HG02970 (cell line): ENCODE measurements around the gene ANKS6.

Source experiments
- ATAC-seq: cut with Tn5 transposase; IDR thresholded peaks from one replicate; pipeline ENCODE4 v1.9.1; 2021; ENCODE audit warnings: mild to moderate bottlenecking, moderate library complexity, moderate number of reproducible peaks; ENCODE audit not compliant: unreplicated experiment, low FRiP score

Gene ANKS6

GRCh38 chr9:98793031-98793430, 3.3 kb downstream of the ANKS6 start:
- ATAC-seq, result no peak

- no peak for ATAC-seq
Observed at GRCh38 chr9:98791608-98792490, 4.5 kb downstream of the ANKS6 start.

GRCh38 chr9:98790842-98791607, 5.3 kb downstream of the ANKS6 start:
- ATAC-seq, result no peak

GRCh38 chr9:98790134-98790841, 6.1 kb downstream of the ANKS6 start:
- ATAC-seq, result no peak

- ATAC-seq, result no peak
Observed at GRCh38 chr9:98789483-98790133, 6.7 kb downstream of the ANKS6 start.

GRCh38 chr9:98787766-98788335, 8.5 kb downstream of the ANKS6 start:
- ATAC-seq, result no peak

- no peak for ATAC-seq
Observed at GRCh38 chr9:98786750-98787510, 9.4 kb downstream of the ANKS6 start.

GRCh38 chr9:98784831-98785806, 11.2 kb downstream of the ANKS6 start:
- no peak for ATAC-seq

- ATAC-seq, result no peak
Observed at GRCh38 chr9:98783518-98784226, 12.7 kb downstream of the ANKS6 start.

- ATAC-seq, result no peak
Observed at GRCh38 chr9:98781588-98782383, 14.6 kb downstream of the ANKS6 start.

- no peak for ATAC-seq
Observed at GRCh38 chr9:98780059-98780749, 16.2 kb downstream of the ANKS6 start.

- no peak for ATAC-seq
Observed at GRCh38 chr9:98778711-98779530, 17.4 kb downstream of the ANKS6 start.

- ATAC-seq, result no peak
Observed at GRCh38 chr9:98778251-98778650, 18.1 kb downstream of the ANKS6 start.

GRCh38 chr9:98777618-98778017, 18.7 kb downstream of the ANKS6 start:
- ATAC-seq, result no peak

GRCh38 chr9:98775831-98776441, 20.4 kb downstream of the ANKS6 start:
- no peak for ATAC-seq
